HG03439 (cell line): Measurements from ENCODE around the gene OLR1.
A peak's percentile ranks its signal among the peaks of the same experiment; 100 is the strongest.
"Not testable (repeated sequence)": the region's sequence is repeated elsewhere in the genome, so short reads cannot be mapped to it uniquely, and the experiment has no call there.

ENCODE experiments used
- ATAC-seq: cut with Tn5 transposase; IDR thresholded peaks from one replicate; pipeline ENCODE4 v1.9.1; 2021; ENCODE audit warnings: mild to moderate bottlenecking, moderate library complexity; ENCODE audit not compliant: unreplicated experiment

The OLR1 gene

DNA sequence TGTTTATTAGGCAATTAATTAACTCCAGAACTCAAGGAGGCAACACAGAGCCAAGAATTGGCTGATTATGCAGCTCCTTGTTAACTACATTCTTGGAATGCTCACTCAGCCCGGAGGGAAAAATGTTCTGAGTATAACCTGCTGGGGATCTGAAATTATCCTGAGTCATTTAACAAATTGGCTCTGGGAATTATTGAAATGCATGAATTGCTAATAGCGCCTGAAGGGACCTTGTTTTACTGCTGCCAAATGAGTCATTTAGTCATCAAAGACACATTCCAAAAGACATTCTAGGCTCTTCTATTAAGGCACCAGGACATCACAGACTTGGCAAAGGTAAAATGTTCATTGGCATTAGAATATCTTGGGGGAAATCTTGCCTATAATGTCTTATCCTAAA is 19.9 kb upstream of the OLR1 start:
- ATAC-seq = no peak

DNA sequence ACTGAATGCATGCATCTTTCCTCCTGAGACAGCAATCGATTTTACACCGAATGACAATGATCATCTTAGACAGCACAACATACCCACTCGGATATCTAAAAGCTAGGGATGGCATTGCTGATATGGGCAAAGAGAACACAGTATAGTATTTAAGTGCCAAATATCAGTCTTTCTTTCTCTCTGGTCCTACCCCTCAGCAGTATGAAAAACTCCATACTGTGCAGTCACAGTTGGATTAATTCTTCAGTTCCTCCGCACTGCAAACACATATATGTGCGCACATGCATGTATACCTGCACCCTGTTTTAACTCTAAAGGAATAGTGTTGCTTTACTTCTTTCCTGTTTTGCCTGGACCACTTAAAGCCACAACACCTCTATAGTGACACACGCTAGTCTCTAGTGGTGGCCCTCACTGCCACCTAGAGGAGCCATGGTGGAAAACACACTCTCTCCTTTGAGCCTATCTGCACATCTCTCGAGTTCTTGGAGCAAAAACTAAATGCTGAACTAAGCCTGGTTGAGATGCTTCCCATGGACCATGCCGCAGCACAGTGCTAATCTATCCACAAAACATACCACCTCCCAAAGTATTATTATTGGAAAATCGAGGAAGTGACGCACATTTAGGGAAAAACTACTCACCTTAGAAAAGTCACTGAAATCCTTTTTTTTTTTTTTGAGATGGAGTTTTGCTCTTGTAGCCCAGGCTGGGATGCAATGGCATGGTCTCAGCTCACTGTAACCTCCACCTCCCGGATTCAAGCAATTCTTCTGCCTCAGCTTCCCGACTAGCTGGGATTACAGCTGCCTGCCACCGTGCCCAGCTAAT is 18.8 kb upstream of the OLR1 start:
- ATAC-seq = peak; percentile 93

DNA sequence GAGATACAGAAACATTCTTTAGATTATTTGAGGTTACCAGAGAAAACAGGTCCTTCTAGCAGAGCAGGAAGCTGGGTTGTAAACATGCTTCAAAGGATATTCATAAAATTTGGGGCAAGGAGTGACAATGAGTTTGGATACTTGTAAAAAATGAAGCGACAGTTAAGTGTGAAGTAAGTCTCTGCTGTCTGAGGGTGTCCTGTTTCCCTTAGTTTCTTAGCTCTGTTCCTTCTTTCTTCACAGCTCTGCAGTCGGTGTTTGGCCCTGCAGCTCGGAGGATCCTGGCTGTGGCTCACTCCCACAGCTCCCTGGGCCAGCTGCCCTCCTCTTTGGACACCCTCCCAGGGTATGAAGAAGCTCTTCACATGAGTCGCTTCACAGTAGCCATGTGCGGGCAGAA is 17.7 kb upstream of the OLR1 start:
- no peak for ATAC-seq

DNA sequence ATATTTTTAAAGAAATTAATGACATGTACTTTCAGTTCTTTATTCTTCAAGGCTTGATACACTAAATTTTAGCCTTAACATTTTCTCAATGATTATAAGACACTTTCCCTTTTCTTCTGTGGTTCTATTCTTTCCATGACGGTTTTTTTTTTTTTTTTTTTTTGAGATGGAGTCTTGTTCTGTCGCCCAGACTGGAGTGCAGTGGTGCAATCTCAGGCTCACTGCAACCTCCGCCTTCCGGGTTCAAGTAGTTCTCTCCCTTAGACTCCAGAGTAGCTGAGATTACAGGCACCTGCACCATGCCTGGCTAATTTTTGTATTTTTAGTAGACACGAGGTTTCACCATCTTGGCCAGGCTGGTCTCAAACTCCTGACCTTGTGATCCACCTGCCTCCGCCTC is 15.0 kb upstream of the OLR1 start:
- not testable (repeated sequence) for ATAC-seq

DNA sequence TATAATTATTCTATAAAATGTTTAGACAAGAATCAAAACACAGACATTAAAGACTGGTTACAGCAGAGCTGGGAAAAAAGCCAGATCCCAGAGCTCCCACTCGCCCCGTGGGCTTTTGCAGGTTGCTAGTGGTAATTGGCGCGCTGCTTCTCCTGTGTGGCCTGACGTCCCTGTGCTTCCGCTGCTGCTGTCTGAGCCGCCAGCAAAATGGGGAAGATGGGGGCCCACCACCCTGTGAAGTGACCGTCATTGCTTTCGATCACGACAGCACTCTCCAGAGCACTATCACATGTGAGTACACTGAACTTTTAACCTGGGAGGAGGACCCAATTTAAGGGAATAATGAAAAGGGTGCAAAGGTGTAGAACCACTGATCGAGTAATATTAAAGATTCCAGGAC is 14.4 kb upstream of the OLR1 start:
- ATAC-seq = no peak

DNA sequence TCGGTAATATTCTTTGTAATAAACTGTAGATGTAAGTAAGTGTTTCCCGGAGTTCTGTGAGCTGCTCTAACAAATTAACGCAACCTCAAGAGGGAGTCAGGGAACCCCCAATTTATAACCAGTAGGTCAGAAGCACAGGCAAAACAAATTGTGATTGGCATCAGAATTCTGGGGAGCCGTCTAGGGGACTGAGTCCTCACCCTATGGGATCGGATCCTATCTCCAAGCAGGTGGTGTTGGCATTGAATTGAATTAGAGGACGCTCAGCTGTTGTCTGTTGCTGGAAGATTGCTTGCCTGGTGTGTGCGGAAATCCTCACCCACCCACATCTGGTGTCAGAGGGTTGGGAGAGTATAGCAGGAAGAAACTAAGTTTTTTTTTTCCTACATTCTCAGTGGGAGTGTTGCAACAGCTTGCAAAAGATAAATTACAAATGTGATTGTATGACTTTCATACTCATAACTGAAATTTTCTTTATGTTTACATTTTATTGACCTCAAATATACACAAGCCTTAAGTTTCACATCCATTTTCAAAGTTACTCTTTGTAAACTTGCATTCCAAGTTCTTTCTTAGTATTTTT is 12.4 kb upstream of the OLR1 start:
- ATAC-seq = no peak

DNA sequence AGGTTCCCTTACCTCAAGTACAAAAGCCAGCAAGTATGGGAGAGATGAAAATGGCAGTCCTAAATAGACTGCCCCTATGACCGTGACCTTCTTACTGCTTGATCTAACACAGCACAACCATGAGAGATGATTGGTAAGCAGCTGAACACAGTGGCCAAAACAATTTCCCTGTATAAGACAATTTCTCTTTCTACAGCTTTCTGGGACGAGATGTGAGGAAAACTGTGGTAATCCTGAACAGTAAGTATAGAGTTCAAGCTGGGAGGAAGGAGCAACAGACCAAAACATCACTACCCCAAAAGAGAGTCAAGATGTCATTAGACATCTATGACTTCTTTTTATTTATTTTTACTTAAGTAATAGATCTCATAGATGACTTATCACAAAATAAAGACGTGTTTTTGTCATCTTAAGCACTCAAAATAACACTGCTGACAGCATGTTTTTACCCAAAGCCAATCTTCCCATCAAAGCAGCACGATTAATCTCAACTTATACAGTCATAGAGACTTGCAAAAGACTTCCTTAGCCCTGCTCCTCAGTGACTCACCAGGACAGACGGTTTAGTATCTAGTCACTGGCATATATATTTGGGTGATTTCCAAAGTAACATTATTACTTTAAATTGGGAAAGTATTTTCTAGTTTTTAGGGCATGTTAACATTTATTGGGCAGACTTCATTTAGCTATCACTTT is 10.6 kb upstream of the OLR1 start:
- ATAC-seq = no peak

DNA sequence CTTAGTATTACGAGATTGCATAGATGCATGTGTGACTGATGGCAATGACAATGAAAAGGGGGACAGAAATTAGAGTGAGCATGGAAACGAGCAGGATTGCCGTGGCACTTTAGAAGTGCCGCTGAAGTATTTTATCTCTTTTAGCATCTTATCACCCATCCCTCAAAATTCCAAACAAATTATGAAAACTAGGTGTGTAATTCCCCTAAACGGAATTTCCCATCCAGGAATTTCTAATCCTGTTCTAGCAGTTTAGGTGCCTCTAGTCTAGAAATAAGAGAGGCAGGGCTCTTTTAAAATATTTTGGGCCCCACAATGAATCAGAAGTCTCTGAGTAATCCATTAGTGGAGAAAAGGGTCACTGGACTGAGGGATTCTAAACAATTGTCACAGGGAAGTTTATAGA is 7.8 kb upstream of the OLR1 start:
- no peak for ATAC-seq

DNA sequence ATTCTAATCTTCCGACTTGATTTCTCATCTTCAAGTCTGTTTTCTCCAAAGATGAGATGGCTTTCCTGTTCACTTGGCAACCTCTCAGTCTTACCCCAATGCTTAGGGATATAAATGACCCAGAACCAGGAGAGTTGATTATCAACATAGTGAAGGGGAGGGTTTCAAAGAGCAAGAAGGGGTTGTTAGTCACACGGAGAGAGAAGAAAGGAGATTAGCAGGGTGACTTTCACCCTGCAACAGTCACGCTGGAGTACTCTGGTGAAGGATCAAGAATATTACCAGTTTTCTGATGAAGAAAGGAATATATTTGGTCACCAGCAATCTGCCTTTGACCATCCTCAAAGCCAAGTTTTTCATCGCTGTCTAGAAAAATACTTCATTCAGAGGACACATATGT is 6.9 kb upstream of the OLR1 start, which contains the start of gene TMEM52B:
TMEM52B (plus strand) TSS at position 212 of the 400 bp plus-strand sequence. CDS start 543 bp downstream, outside the sequence.
- ATAC-seq = no peak

DNA sequence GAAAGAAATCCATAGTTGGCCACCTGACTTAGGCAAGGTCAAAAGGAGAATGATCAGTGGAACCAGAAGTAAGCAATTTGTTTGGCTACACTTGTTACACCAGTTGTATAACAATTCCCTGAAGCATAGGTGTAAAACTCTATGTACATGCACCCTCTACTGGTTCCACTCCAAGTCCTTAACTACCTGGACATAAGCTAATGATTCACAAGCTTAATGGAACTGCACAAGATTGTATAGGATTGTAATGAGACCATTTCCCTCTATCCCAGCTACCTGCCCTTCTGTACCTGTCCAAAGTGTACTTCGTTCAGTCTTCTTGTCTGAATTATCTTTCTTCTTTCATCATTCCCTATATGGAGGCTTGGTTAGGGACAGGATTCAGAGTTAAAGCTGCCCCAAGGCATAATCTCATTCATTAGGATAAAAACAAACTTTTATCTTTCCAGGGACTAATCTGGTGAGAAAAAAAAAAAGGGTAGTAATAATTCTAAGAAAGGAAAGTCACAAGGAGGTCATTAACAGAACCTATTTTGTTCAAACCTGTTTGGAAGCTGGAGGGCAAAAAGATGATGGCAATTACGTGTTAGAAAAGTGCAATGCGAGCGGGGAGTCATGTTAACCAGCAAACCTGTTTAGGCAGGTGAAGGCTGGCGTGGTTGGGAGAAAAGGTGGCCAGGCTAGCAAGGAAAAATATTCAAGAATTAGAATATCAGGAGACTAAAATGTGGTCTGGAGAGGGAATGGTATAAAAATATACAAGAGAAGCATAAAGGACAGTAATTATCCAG is 4.1 kb upstream of the OLR1 start:
- no peak for ATAC-seq

DNA sequence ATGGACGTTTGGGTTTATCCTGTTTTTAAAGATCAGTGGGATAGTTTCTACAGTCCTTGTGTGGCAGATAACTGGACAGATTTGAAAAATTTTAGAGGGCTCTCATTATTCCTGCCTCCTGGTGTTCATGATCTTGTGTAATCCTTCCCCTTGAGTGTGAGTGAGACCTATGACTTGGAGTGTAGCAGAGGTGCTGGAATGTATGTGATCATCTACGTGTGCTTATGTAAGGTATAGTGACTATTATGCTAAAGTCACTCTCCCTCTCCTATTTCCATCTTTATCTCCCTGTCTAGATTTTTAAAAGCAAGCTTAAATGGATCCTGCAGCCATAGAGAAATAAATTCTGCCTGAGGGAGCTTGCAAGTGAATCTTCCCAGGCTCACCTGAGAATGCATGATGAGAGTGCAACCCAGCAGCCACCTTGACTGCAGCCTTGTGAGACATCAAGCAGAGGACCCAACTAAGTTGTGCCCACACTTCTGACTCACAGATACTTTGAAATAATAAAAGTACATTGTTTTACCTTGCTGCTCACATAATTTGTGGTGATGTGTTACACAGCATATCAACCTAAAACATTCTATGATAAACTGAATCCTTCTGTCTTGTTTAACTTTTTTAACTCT is 3.2 kb upstream of the OLR1 start:
- no peak for ATAC-seq

DNA sequence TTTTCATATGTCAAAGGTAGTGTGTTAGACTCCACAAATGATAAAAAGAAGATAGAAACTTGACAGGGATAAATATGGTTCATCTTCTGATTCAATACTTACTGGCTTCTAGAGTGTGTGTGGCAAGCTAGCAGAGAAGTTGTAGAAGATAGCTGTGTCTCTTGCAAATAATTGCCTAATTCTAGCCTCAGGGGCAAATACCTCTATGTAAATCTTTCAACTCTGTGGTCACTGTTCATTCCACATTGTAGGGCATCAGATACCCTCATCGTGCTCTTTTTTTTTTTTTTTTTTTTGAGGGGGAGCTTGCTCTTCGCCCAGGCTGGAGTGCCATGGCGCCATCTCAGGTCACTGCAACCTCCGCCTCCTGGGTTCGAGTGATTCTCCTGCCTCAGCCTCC is 1.7 kb downstream of the OLR1 start:
- no peak for ATAC-seq

DNA sequence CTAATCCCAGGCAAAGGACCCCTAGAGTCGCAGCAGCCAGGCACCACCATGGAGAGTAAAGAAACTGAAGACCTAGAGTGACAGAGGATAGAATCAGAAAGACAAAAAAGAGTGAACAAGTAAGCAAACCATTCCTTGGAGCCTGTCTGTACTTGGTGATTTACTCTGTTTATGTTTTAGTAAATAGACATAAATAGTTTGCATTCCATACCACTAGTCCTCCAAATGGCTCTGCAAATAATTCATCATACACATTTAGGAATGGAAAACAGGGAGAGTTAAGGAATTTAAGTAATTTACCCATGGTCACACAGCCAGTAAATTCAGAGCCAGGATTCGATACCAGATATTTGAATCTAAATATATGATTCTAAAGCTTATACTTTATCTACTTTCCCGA is 2.8 kb downstream of the OLR1 start:
- no peak for ATAC-seq

DNA sequence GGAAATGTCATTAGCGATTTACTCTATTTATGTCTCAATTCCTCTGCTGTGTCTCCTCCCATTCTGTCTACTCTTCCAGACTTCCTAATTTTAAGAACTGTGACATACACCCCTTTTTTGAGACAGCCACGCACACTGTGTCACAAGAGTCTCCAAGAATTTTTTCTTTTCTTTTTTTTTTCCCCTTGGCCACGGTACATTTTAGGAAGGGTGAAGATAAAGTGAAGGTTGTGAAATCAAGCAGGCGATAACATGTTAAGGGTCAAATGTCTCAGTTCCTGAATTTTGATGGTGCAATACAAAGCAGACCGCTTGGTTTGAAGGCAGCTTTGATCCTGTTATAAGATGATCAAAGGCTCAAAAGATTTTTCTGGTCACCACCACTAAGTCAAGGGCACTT is 4.3 kb downstream of the OLR1 start:
- ATAC-seq = no peak

DNA sequence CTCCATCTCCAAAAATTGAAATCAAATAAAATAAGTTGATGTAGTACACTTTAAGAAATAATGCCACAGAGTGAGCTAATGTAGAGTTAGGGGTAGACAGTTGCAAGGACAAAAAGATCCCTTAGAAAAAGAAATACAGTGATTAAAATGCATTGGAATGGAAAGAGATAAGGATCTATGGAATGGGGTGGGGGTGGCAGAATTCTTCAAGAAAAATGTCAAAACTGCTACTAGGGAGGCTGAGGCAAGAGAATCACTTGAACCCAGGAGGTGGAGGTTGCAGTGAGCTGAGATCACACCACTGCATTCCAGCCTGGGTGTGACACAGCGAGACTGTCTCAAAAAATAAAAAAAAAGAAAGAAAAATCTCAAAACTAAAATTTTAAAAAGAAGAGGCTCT is 6.5 kb downstream of the OLR1 start:
- ATAC-seq = no peak

DNA sequence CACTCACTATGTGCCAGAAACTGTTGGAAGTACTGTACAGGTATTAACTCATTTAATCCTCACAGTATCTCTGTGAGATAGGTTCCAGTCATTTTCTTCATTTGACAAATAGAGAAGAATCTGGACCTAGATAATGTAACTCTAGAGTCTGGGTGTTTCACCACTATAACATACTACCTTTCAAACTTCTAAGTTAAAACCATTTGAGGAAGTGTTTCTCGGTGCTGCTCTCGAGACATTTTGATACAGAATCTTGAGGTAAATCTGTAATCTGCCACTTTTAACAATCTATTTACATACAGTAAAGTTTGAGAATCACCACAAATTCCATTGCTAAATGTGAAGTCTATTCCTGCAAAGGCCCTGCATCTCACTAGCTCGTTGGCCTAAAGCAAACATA is 8.8 kb downstream of the OLR1 start:
- ATAC-seq = no peak

DNA sequence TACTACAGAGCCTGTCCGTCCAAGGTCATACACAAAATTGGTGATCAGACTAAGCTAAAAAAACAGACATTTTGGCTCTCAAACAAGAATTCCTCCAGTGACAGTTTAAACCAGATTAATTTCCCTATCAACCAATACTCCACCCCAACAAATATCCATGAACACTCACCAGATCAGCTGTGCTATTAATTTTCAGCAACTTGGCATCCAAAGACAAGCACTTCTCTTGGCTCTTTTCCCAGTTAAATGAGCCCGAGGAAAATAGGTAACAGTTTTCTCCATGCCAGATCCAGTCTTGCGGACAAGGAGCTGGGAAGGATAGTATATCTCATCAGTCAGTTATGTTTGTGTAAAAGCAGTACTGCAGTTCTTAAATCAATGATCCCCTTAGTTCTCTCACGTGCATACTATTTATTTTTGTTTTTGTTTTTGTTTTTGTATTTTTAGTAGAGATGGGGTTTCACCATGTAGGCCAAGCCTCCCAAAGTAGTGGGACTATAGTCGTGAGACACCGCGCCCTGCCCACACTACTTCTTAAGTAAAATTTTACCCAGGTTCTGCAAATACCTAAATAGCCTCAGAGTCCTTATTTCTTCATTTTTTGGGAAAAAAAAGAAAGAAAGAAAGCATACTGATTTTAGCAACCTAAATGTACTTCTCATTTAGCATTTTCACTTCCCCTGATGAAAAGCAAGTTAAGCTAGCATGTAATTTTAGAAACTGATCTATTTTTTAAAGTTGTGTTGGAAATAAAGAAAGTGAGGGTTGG is 11.1 kb downstream of the OLR1 start:
- no peak for ATAC-seq

DNA sequence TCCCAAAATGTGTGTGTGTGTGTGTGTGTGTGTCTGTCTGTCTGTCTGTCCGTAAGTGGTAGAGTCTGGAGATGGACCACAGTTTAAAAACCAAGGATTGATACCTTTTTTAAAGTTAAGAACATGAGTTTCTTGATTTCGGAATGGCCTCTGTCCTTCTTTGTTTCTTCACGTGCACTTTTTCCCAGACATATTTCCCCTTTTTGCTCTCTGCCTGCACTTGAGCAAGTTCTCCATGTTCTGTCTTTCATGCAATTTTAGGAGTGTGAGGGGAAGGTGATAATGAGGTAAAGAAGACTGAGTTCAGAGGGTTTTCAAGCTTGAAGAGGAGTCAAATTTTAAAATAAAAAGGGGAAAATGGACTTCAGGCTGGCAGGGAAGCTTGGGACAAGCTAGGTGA is 12.7 kb downstream of the OLR1 start:
- ATAC-seq = no peak

DNA sequence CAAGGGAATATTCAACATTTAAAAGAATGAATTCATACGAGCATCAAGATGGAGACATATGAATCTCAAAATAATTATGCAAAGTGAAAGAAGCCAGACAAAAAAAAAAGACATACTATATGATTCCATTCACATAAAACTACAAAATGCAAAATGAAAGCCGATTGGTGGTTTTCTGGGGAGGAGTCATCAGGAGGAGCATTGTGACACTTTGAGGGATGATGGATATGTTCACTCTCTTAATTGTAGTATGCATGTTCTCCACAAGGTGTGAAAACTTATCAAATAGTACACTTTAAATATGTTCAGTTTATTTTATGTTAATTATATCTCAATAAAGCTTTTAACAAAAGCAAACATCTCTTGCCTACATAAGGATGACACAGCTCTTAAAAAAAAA is 13.5 kb downstream of the OLR1 start:
- ATAC-seq = no peak

DNA sequence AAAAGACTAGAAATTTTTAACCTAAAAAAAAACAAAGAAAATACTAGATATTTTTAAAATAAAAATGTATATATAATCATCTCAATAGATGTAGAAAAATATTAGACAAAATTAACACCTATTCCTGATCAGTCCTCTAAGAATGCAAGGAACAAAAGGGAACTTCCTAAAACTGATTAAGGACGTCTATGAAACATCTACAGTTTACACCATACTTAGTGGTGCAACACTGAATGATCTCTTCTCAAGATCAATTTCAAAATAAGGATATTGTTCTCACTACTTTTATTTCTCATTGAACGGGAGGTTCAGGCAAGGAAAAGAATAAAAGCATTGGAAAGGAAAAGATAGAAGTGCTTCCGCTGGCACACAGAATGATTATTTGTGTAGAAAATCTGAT is 16.0 kb downstream of the OLR1 start:
- ATAC-seq = no peak
